ENCODE data around the gene POR. TPM values are rescaled to one million over a fixed set of nuclear protein-coding genes. Genes with fewer than 3 reads are reported as not detected.
"Not testable (repeated sequence)": the region's sequence is repeated elsewhere in the genome, so short reads cannot be mapped to it uniquely, and the experiment has no call there.

The POR gene
- 100 to 1,000 TPM in 1 of 2 donors, 10 to 100 TPM in 1; 60.6 to 128 TPM for total RNA-seq
- long read RNA-seq, transcript POR-218 (16 exons, 2,522 nt) = major isoform, 38 of 101 reads
- long read RNA-seq, partial matches to known transcripts = 49 of 101 reads
- long read RNA-seq, other reads (novel, unspliced or antisense) = 9 of 101 reads

GRCh38 chr7:75914655-75915415 is at the start of gene POR:
TSS of gene POR (plus strand) at chr7:75915155. CDS start at chr7:75954002, 38,847 bp downstream.
- DNase-seq (peak; percentile 94), ATAC-seq (peak; percentile 100)
- intact Hi-C loops (cut with DNase I) = loop anchor here (2.0 to 10.0 kb wide), 3 partner anchors 47 to 80 kb away; partner anchors contain the start of gene TMEM120A (in 1 of the 2)

GRCh38 chr7:75866114-75866488 is 48.9 kb upstream of the POR start:
- intact Hi-C loops (cut with DNase I) = loop anchor here (1.0 to 5.0 kb wide), 2 partner anchors 151 to 154 kb away; no protein-coding TSS in a partner anchor
- DNase-seq (no peak), ATAC-seq (peak; percentile 30 to 79)

GRCh38 chr7:75866489-75867389 is 48.2 kb upstream of the POR start:
- DNase-seq (peak; percentile 54), ATAC-seq (peak; percentile 87 to 91)
- intact Hi-C loops (cut with DNase I) = loop anchor here (1.0 to 5.0 kb wide), 2 partner anchors 151 to 154 kb away; no protein-coding TSS in a partner anchor

DNA sequence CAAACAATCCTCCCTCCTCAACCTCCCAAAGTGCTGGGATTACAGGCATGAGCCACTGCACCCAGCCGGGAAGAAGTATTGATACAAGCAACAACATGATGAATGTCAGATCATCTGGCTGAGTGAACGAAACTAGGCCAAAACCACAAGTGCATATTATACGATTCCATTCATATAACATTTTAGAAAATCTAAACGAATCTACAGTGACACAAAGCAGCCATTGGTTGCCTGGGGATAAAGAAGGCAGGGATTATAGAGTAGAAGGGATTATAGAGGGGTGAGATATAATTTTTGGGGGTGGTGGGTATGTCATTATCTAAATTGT is 47.6 kb upstream of the POR start:
- no peak for ATAC-seq
- intact Hi-C loops (cut with DNase I) = loop anchor here in 1 of 2 donors (5.0 kb wide), 1 partner anchor 150 kb away; no protein-coding TSS in a partner anchor
- no peak for DNase-seq

- ATAC-seq (no peak), DNase-seq (no peak)
- intact Hi-C loops (cut with DNase I) = loop anchor here in 1 of 2 donors (5.0 kb wide), 1 partner anchor 149 kb away; no protein-coding TSS in a partner anchor
These were observed 46.8 kb upstream of the POR start for GRCh38 chr7:75868153-75868552.

DNA sequence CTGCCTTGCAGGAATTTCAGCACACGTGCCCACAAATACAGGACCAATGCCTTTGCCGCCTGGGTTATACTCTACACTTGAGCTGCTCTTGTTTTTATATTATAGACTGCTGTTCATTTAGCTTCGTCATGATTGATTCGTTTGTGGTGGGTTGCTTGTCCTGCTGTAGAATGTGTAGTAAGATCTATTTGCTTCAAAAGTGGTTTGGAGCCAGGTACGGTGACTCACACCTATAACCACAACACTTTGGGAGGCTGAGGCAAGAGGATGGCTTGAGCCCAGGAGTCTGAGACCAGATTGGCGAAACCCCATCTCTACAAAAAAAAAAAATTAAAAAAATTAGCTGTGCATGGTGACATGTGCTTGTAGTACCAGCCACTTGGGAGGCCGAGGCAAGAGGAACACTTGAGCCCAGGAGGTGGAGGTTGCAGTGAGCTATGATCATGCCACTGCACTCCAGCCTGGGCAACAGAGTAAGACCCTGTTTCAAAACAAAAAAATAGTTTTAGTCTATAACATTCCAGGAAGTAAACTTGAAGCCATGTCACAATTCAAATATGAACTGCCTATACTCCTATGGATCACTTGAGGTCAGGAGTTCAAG is 45.1 kb upstream of the POR start:
- ATAC-seq (no peak), DNase-seq (no peak)
- intact Hi-C loops (cut with DNase I) = loop anchor here in 1 of 2 donors (5.0 kb wide), 1 partner anchor 147 kb away; no protein-coding TSS in a partner anchor

DNA sequence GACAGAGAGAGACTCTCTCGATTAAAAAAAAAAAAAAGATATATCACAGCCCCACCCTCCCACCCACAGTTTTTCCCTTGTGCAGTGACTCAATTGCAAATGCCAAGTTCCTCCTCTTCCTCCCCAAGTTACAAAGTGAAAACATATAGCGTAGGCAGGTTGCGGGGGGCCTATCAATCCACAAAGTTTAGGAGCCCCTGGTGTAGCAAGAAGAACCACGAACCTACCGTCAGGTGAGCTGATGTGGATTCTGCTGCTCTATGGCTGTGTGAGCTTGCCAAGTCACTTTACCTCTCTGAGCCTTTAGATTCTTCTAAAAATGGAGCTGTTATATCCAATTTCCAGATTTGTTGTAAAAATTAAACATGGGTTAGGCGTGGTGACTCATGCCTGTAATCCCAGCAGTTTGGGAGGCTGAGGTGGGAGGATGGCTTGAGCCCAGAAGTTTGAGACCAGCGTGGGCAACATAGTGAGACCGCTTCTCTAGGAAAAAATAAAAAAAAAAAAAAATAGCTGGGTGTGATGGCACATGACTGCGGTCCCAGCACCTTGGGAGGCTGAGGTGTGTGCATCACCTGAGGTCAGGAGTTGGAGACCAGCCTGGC is 44.3 kb upstream of the POR start:
- no peak for ATAC-seq
- no peak for DNase-seq
- intact Hi-C loops (cut with DNase I) = no loop called here

- ATAC-seq = peak; percentile 66 to 76
- no peak for DNase-seq
- intact Hi-C loops (cut with DNase I) = no loop called here
These were observed 42.7 kb upstream of the POR start for GRCh38 chr7:75872073-75872782.

- ATAC-seq; DNase-seq; intact Hi-C loops (cut with DNase I): not testable (repeated sequence)
These were observed 40.8 kb upstream of the POR start for GRCh38 chr7:75874180-75874579.

GRCh38 chr7:75875113-75876080 is 39.6 kb upstream of the POR start:
- no peak for ATAC-seq
- intact Hi-C loops (cut with DNase I) = no loop called here
- no peak for DNase-seq

- ATAC-seq = no peak
- DNase-seq = no peak
- intact Hi-C loops (cut with DNase I) = no loop called here
These were observed 38.7 kb upstream of the POR start for GRCh38 chr7:75876126-75876881.

DNA sequence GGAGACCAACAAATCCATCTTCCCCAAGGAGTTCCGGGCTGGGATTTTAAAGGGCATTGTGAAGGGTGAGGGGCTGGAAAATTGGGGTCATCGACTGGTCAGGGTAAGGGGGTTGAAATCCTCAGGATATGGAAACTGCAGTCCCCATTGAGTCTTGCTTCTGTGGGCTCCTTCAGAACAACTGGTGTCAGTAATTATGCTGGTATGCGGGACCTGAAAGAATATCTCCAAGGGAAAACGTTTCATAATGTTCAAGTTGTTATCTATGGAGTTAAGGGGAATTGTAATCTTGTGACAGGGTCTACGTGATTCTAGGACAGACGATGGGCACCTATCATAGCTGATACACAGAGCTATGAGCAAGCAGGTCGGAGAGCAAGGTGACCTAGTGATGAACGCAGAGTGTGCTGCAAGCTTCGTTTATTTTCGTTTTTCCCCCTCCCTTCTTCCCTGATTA is 36.6 kb upstream of the POR start:
- ATAC-seq = no peak
- intact Hi-C loops (cut with DNase I) = no loop called here

DNA sequence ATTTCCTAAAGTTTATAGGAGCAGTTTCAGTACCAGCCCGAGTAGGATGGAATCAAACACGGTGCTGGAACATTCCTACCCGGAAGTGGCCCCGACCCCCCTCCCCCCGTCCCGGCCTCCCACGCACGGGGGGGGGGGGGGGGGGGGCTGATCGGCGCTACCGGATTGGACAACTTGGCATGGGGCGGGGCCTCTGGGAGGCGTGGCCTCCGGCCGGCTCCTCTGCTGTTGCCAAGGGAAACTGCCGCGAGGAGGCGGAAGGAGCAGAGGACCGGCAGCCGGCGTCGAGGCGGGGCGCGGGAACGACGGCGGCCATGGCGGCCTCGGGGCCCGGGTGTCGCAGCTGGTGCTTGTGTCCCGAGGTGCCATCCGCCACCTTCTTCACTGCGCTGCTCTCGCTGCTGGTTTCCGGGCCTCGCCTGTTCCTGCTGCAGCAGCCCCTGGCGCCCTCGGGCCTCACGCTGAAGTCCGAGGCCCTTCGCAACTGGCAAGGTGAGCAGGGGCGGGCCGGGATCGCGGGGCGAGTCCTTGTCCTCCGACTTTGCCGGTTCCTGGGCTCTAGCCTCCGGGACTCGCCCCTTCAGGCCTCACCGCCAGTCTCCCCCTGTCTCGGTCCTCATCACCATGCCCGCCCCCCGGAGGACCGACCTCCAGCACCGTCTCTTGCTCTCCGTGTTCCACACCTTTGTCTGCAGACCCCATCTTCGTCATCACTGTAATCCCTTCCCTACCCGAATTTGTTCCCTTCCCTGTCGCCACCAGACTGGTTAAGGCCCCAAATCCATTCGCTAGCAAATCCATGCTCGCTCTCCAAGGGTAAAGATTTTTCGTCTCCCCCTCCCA is 36.0 kb upstream of the POR start, which contains the start of gene RHBDD2:
Gene RHBDD2, plus strand, starts transcription at position 266 of the 843 bp plus-strand sequence. Its CDS starts 49 bp downstream, at position 315.
- ATAC-seq (peak; percentile 99), DNase-seq (peak; percentile 97)
- intact Hi-C loops (cut with DNase I) = no loop called here

More for the DNA sequence above, 36.6 kb upstream of the POR start:
- DNase-seq = no peak

- no peak for ATAC-seq
- no peak for DNase-seq
- intact Hi-C loops (cut with DNase I) = no loop called here
These were observed 35.2 kb upstream of the POR start for GRCh38 chr7:75879771-75880184.

GRCh38 chr7:75880242-75880641 is 34.7 kb upstream of the POR start:
- no peak for ATAC-seq
- intact Hi-C loops (cut with DNase I) = no loop called here
- DNase-seq = no peak

Measured in left cardiac atrium (tissue), 4 donors.